Measurements from ENCODE around the gene RPL37A. TPM values are rescaled to one million over a fixed set of nuclear protein-coding genes. Genes with fewer than 3 reads are reported as not detected.

The RPL37A gene
- total and polyA plus RNA-seq, 12 donors = 1,773 to 6,100 (median 2,062) TPM

- 97 to 98% methylated on average over 4 of the region's 4 CpGs for WGBS, 2 donors
- intact Hi-C loops (cut with DNase I) = loop anchor here in 5 of 10 donors (2.0 to 5.0 kb wide), 4 partner anchors 30 to 108 kb away; no protein-coding TSS in a partner anchor
Measured at GRCh38 chr2:216539120-216539519, 40.5 kb downstream of the RPL37A start.

GRCh38 chr2:216539791-216540241 is 41.2 kb downstream of the RPL37A start:
- peak overlapping the region; percentile 26 to 87 (median 78) for H3K27ac ChIP-seq
- intact Hi-C loops (cut with DNase I) = loop anchor here in 5 of 10 donors (2.0 to 5.0 kb wide), 4 partner anchors 29 to 107 kb away; no protein-coding TSS in a partner anchor
- 43 to 50% methylated on average over 4 of the region's 4 CpGs for WGBS, 2 donors
- no peak for TF ChIP-seq CTCF (IDR thresholded peaks at IDR 0.05)
- no peaks in the 10 kb centered on the region for H3K27me3 ChIP-seq
- H3K9me3 ChIP-seq = no peaks in the 10 kb centered on the region
- peak; percentile 65 to 73 for DNase-seq
- ATAC-seq = peak; percentile 20 to 79 (median 59)
- H3K4me1 ChIP-seq = peaks cover 16 to 61% (median 49%) of the 10 kb centered on the region in 9 donors
- H3K4me3 ChIP-seq = no peak overlapping the region
- no peaks in the 10 kb centered on the region for H3K36me3 ChIP-seq

More at GRCh38 chr2:216539120-216539519, 40.5 kb downstream of the RPL37A start:
- Histone ChIP-seq H3K9me3 (no peaks in the 10 kb centered on the region), H3K4me1 (peaks cover 16 to 68% (median 56%) of the 10 kb centered on the region in 9 donors), H3K27ac (peak overlapping the region in 9 of 10 donors; percentile 40 to 87 (median 81)), H3K4me3 (no peak overlapping the region), H3K27me3 (no peaks in the 10 kb centered on the region), H3K36me3 (no peaks in the 10 kb centered on the region)
- no peak for TF ChIP-seq CTCF (IDR thresholded peaks at IDR 0.05)
- ATAC-seq (no peak), DNase-seq (no peak)

GRCh38 chr2:216540920-216541319 is 42.3 kb downstream of the RPL37A start:
- peak overlapping the region in 9 of 10 donors; percentile 40 to 87 (median 81) for H3K27ac ChIP-seq
- no peak for TF ChIP-seq CTCF (IDR thresholded peaks at IDR 0.05)
- WGBS, 2 donors = 69 to 79% methylated on average over 6 of the region's 6 CpGs
- intact Hi-C loops (cut with DNase I) = no loop called here
- ATAC-seq (no peak), DNase-seq (no peak)
- H3K4me1 ChIP-seq = peaks cover 12 to 57% (median 38%) of the 10 kb centered on the region in 9 donors
- no peaks in the 10 kb centered on the region for H3K36me3 ChIP-seq
- no peak overlapping the region for H3K4me3 ChIP-seq
- no peaks in the 10 kb centered on the region for H3K27me3 ChIP-seq
- H3K9me3 ChIP-seq = no peaks in the 10 kb centered on the region

GRCh38 chr2:216541505-216541904 is 42.9 kb downstream of the RPL37A start:
- no peaks in the 10 kb centered on the region for H3K27me3 ChIP-seq
- DNase-seq (no peak), ATAC-seq (no peak)
- intact Hi-C loops (cut with DNase I) = no loop called here
- H3K4me1 ChIP-seq = peaks cover 8 to 55% (median 32%) of the 10 kb centered on the region in 9 donors
- no peak overlapping the region for H3K4me3 ChIP-seq
- peak overlapping the region in 4 of 10 donors; percentile 59 to 86 (median 81) for H3K27ac ChIP-seq
- WGBS, 2 donors = 71 to 80% methylated on average over 3 of the region's 3 CpGs
- no peaks in the 10 kb centered on the region for H3K9me3 ChIP-seq
- no peak for TF ChIP-seq CTCF (IDR thresholded peaks at IDR 0.05)
- H3K36me3 ChIP-seq = no peaks in the 10 kb centered on the region

Data from heart right ventricle (tissue), 16 donors.